ENCODE data around the gene MAS1.

DNA sequence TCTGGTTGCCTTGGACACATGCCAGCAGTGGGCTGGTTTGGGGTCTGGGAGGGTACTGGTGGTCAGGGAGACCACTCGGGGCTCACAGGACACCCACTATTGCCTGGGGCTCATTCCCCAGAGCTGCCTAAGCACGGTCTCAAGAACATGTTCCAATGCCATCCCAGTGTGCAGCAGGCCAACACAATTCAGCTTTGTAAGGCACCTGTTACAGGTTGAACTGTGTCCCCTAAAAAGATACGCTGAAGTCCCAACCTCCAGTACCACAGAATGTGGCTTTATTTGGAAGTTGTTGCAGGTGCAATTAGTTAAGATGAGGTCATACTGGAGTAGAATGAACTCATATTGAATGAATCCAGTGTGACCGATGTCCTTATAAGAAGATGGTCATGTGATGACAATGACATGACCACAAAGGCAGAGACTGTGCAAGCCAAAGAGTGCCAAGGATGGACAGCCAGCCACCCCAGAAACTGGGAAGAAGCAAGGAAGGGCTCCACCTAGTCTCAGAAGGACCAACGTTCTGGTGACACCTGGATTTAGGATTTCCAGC is 13.5 kb upstream of the MAS1 start:
- TF ChIP-seq, protein P1, sequence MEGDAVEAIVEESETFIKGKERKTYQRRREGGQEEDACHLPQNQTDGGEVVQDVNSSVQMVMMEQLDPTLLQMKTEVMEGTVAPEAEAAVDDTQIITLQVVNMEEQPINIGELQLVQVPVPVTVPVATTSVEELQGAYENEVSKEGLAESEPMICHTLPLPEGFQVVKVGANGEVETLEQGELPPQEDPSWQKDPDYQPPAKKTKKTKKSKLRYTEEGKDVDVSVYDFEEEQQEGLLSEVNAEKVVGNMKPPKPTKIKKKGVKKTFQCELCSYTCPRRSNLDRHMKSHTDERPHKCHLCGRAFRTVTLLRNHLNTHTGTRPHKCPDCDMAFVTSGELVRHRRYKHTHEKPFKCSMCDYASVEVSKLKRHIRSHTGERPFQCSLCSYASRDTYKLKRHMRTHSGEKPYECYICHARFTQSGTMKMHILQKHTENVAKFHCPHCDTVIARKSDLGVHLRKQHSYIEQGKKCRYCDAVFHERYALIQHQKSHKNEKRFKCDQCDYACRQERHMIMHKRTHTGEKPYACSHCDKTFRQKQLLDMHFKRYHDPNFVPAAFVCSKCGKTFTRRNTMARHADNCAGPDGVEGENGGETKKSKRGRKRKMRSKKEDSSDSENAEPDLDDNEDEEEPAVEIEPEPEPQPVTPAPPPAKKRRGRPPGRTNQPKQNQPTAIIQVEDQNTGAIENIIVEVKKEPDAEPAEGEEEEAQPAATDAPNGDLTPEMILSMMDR (conservative IDR thresholded peaks at IDR 0.05) = no peak
- TF ChIP-seq ZFX (IDR thresholded peaks at IDR 0.05) = no peak
